ENCODE results near the gene MORN5.

Gene MORN5

GRCh38 chr9:122172131-122172530 is 12.4 kb downstream of the MORN5 start:
- TF ChIP-seq CTCF (IDR thresholded peaks at IDR 0.05; ENCODE audit: borderline replicate concordance, control extremely low read depth, extremely low read depth, insufficient read depth, missing control alignments): no peak
- in situ Hi-C loops (cut with MboI; ENCODE audit: low sequenced_read_pairs, unreplicated experiment): no loop called here
- no peak for DNase-seq (ENCODE audit: low spot score)

GRCh38 chr9:122173670-122174069 is 14.0 kb downstream of the MORN5 start:
- no peak for DNase-seq (ENCODE audit: low spot score)
- no peak for TF ChIP-seq CTCF (IDR thresholded peaks at IDR 0.05; ENCODE audit: borderline replicate concordance, control extremely low read depth, extremely low read depth, insufficient read depth, missing control alignments)
- in situ Hi-C loops (cut with MboI; ENCODE audit: low sequenced_read_pairs, unreplicated experiment): no loop called here

DNA sequence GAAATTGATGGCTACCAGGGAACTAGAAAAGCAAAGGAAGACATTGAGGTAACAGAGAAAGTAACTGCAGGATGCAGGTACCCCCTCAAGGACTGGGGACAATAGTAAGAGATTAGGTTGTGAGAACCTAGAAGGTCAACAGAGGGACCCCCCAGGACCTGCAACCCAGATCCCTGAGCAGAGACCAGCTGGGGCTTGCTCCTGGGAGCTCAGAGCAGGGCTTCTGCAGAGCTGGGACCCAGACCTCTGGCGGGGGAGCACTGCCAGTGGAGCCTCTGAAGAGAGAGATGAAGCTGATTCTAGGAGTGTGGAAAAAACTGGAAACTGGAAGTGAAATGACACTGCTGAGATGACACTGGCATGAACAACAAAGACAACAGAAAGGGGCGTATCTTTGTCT is 17.2 kb downstream of the MORN5 start:
- no peak for DNase-seq (ENCODE audit: low spot score)
- in situ Hi-C loops (cut with MboI; ENCODE audit: low sequenced_read_pairs, unreplicated experiment): no loop called here

DNA sequence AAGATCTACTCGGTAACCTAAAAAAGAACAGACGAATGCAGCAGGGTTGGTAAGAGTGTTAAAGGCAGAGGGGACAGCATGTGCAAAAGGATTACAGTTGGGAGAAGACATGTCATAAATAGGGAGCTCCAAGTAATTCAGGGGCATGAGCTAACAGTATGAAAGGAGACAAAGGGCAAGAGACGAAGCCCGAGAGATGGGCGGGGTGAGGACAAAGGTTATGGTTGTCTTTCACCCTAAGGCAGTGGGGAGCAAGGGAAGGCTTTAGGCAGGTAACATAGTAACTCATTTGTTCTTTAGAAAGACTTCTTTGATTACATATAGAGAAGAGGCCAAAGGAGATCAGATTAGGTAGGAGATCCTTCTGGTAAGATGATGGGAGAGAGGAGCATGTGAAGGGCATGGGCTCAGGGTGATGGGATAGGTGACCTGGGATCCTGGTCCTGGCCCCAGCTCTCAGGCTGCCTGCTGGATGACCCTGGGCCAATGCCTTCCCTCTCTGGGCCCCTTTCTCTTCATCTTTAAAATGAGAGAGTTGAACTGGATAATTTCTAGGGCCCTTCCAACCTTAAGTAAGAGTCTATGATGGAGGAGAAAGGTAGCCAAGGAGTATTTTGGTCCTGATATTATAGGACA is 19.5 kb downstream of the MORN5 start:
- no peak for TF ChIP-seq CTCF (IDR thresholded peaks at IDR 0.05; ENCODE audit: borderline replicate concordance, control extremely low read depth, extremely low read depth, insufficient read depth, missing control alignments)
- in situ Hi-C loops (cut with MboI; ENCODE audit: low sequenced_read_pairs, unreplicated experiment): no loop called here
- DNase-seq (ENCODE audit: low spot score): no peak

More for the DNA sequence above, 17.2 kb downstream of the MORN5 start:
- TF ChIP-seq CTCF (IDR thresholded peaks at IDR 0.05; ENCODE audit: borderline replicate concordance, control extremely low read depth, extremely low read depth, insufficient read depth, missing control alignments): no peak

DNA sequence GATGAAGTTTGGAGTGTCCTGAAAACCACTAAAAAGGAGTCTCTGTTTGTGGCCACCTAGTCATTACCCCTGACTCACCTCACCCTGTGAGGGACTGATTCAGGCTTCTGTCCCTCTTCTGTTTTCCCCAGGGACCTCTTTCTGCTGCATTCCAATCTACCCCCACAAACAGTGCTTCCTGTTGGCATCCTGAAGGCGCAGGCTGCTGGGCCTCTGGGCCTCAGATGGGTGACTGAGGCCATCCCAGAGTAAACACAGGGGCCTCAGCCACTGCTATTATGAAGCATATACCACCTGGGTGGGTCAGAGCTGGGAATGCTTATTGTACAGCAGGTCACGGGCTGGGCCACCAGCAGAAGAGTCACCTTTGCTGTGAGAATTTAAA is 20.0 kb downstream of the MORN5 start:
- in situ Hi-C loops (cut with MboI; ENCODE audit: low sequenced_read_pairs, unreplicated experiment): no loop called here
- TF ChIP-seq CTCF (IDR thresholded peaks at IDR 0.05; ENCODE audit: borderline replicate concordance, control extremely low read depth, extremely low read depth, insufficient read depth, missing control alignments): no peak
- no peak for DNase-seq (ENCODE audit: low spot score)

DNA sequence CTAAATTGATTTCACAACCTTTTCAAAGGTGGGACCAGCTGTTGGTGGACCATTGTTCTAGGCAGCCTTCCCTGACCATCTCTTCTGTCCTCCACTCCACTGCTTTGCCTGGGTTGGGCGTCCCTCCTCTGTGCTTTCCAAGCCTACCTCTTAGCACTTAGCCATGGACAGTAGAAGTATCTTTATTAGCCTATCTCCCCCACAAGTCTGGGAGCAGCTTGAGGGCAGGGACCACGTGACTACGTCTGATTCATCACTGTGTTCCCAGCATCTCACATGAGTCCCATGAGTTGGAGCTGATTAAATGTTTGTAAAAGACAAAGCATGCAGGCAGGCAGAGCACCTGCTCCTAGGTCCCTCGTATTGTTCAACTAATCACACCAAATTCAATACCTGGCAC is 20.9 kb downstream of the MORN5 start:
- no peak for DNase-seq (ENCODE audit: low spot score)
- in situ Hi-C loops (cut with MboI; ENCODE audit: low sequenced_read_pairs, unreplicated experiment): no loop called here
- no peak for TF ChIP-seq CTCF (IDR thresholded peaks at IDR 0.05; ENCODE audit: borderline replicate concordance, control extremely low read depth, extremely low read depth, insufficient read depth, missing control alignments)
